Muscle of leg (tissue), 11 donors: ENCODE measurements around the gene GRID2. TPM values are rescaled to one million over a fixed set of nuclear protein-coding genes. Genes with fewer than 3 reads are reported as not detected.

Source experiments
- DNase-seq: peaks from one replicate; pipeline ENCODE4 v3.0.0; 2013
- H3K27ac ChIP-seq: one replicate; pipeline ENCODE4 v1.5.1; 2013; ENCODE audit warnings: mild to moderate bottlenecking, low read length, control low read depth
- H3K27me3 ChIP-seq: one replicate; pipeline ENCODE4 v1.6.1; 2013; ENCODE audit warnings: low read length; ENCODE audit not compliant: control insufficient read depth, insufficient read depth
- H3K36me3 ChIP-seq: one replicate; pipeline ENCODE4 v1.6.1; 2013; ENCODE audit warnings: low read length; ENCODE audit not compliant: control insufficient read depth, insufficient read depth
- H3K4me1 ChIP-seq: one replicate; pipeline ENCODE4 v1.6.1; 2013; ENCODE audit warnings: low read length; ENCODE audit not compliant: control insufficient read depth, insufficient read depth
- H3K4me3 ChIP-seq: one replicate; pipeline ENCODE4 v1.5.1; 2013; ENCODE audit warnings: low read length, control low read depth
- H3K9me3 ChIP-seq: replicated peaks from 2 replicates; pipeline ENCODE4 v1.6.1; 2013; ENCODE audit warnings: low read depth, low read length; ENCODE audit not compliant: control insufficient read depth
- WGBS: methylation state at CpG from one replicate; pipeline ENCODE4 v1.1.5; 2013; ENCODE audit warnings: missing lambda C conversion rate; ENCODE audit not compliant: insufficient coverage; 5-methylcytosine and 5-hydroxymethylcytosine counted together
- polyA plus RNA-seq, 8 donors: library from polyadenylated mRNA; unstranded; fragments of 120-200 nt; gene quantifications; one replicate each; pipeline versions ENCODE4 v1.2.1 to v1.2.3, GENCODE V29; 2013; ENCODE audit warnings: inconsistent platforms in 1 of 8, low replicate concordance in 1 of 8; ENCODE audit not compliant: insufficient read length in 8 of 8, insufficient read depth in 1 of 8
- total RNA-seq: library from RNA; stranded (reverse); fragments of 120-200 nt; gene quantifications from one replicate; pipeline ENCODE4 v1.2.4, GENCODE V29; 2013

Gene GRID2
- total and polyA plus RNA-seq, 9 donors: 0.29 to 1.4 (median 0.60) TPM

GRCh38 chr4:93748373-93749291 lies 1444.9 kb downstream of the GRID2 start:
- no peaks in the 10 kb centered on the region for H3K36me3 ChIP-seq
- no peaks in the 10 kb centered on the region for H3K9me3 ChIP-seq
- no peak overlapping the region for H3K4me3 ChIP-seq
- no peaks in the 10 kb centered on the region for H3K4me1 ChIP-seq
- DNase-seq: peak; percentile 7
- H3K27me3 ChIP-seq: no peaks in the 10 kb centered on the region
- no peak overlapping the region for H3K27ac ChIP-seq
- no CpG with 5 or more reads among the region's 6 CpGs for WGBS

- H3K4me1 ChIP-seq: no peaks in the 10 kb centered on the region
- no peaks in the 10 kb centered on the region for H3K36me3 ChIP-seq
- no peaks in the 10 kb centered on the region for H3K9me3 ChIP-seq
- DNase-seq: no peak
- no peaks in the 10 kb centered on the region for H3K27me3 ChIP-seq
- H3K27ac ChIP-seq: no peak overlapping the region
- WGBS: 93% methylated on average over 2 of the region's 3 CpGs
- no peak overlapping the region for H3K4me3 ChIP-seq
These were observed 1445.6 kb downstream of the GRID2 start for GRCh38 chr4:93749292-93749761.

- Histone ChIP-seq H3K4me1 (no peaks in the 10 kb centered on the region), H3K9me3 (no peaks in the 10 kb centered on the region), H3K27me3 (no peaks in the 10 kb centered on the region), H3K4me3 (no peak overlapping the region), H3K27ac (no peak overlapping the region), H3K36me3 (no peaks in the 10 kb centered on the region)
- no CpG with 5 or more reads among the region's 3 CpGs for WGBS
- DNase-seq: no peak
These were observed 1447.6 kb downstream of the GRID2 start for GRCh38 chr4:93751411-93751810.

GRCh38 chr4:93756101-93756500 lies 1452.3 kb downstream of the GRID2 start:
- DNase-seq: no peak
- Histone ChIP-seq H3K9me3 (no peaks in the 10 kb centered on the region), H3K4me1 (no peaks in the 10 kb centered on the region), H3K36me3 (no peaks in the 10 kb centered on the region), H3K27me3 (no peaks in the 10 kb centered on the region), H3K4me3 (no peak overlapping the region), H3K27ac (no peak overlapping the region)
- WGBS: 100% methylated on average over 1 of the region's 2 CpGs

GRCh38 chr4:93759506-93759905 lies 1455.7 kb downstream of the GRID2 start:
- Histone ChIP-seq H3K27me3 (no peaks in the 10 kb centered on the region), H3K4me1 (no peaks in the 10 kb centered on the region), H3K9me3 (no peaks in the 10 kb centered on the region), H3K4me3 (no peak overlapping the region), H3K36me3 (no peaks in the 10 kb centered on the region), H3K27ac (no peak overlapping the region)
- no peak for DNase-seq
- no CpG with 5 or more reads among the region's 2 CpGs for WGBS

GRCh38 chr4:93760284-93760683 lies 1456.5 kb downstream of the GRID2 start:
- no CpG with 5 or more reads among the region's 2 CpGs for WGBS
- Histone ChIP-seq H3K9me3 (no peaks in the 10 kb centered on the region), H3K27me3 (no peaks in the 10 kb centered on the region), H3K4me3 (no peak overlapping the region), H3K36me3 (no peaks in the 10 kb centered on the region), H3K4me1 (no peaks in the 10 kb centered on the region), H3K27ac (no peak overlapping the region)
- DNase-seq: no peak

GRCh38 chr4:93761286-93761685 lies 1457.5 kb downstream of the GRID2 start:
- Histone ChIP-seq H3K27me3 (no peaks in the 10 kb centered on the region), H3K4me1 (no peaks in the 10 kb centered on the region), H3K36me3 (no peaks in the 10 kb centered on the region), H3K4me3 (no peak overlapping the region), H3K27ac (no peak overlapping the region), H3K9me3 (no peaks in the 10 kb centered on the region)
- DNase-seq: no peak
- no CpG with 5 or more reads among the region's 1 CpG for WGBS

GRCh38 chr4:93764639-93765246 lies 1461.0 kb downstream of the GRID2 start:
- no peaks in the 10 kb centered on the region for H3K9me3 ChIP-seq
- no CpG with 5 or more reads among the region's 5 CpGs for WGBS
- no peaks in the 10 kb centered on the region for H3K4me1 ChIP-seq
- H3K36me3 ChIP-seq: no peaks in the 10 kb centered on the region
- H3K4me3 ChIP-seq: no peak overlapping the region
- no peak overlapping the region for H3K27ac ChIP-seq
- peak; percentile 69 for DNase-seq
- H3K27me3 ChIP-seq: no peaks in the 10 kb centered on the region

GRCh38 chr4:93767917-93768316 lies 1464.2 kb downstream of the GRID2 start:
- Histone ChIP-seq H3K36me3 (no peaks in the 10 kb centered on the region), H3K4me1 (no peaks in the 10 kb centered on the region), H3K27me3 (no peaks in the 10 kb centered on the region), H3K9me3 (no peaks in the 10 kb centered on the region), H3K27ac (no peak overlapping the region), H3K4me3 (no peak overlapping the region)
- DNase-seq: no peak
- WGBS: 47% methylated on average over 5 of the region's 5 CpGs

- no peaks in the 10 kb centered on the region for H3K4me1 ChIP-seq
- no peak overlapping the region for H3K27ac ChIP-seq
- WGBS: no CpG with 5 or more reads among the region's 1 CpG
- no peaks in the 10 kb centered on the region for H3K27me3 ChIP-seq
- H3K4me3 ChIP-seq: no peak overlapping the region
- no peaks in the 10 kb centered on the region for H3K9me3 ChIP-seq
- H3K36me3 ChIP-seq: no peaks in the 10 kb centered on the region
- DNase-seq: no peak
These were observed 1466.4 kb downstream of the GRID2 start for GRCh38 chr4:93770201-93770600.
